ENCODE measurements around the gene ZBED2.
"Not testable (repeated sequence)": the region's sequence is repeated elsewhere in the genome, so short reads cannot be mapped to it uniquely, and the experiment has no call there.

The ZBED2 gene

GRCh38 chr3:111595232-111595631 lies at the start of gene ZBED2:
TSS of gene ZBED2 (minus strand) at chr3:111595346. CDS start at chr3:111594201, 1,145 bp downstream.
- no peak for DNase-seq

DNA sequence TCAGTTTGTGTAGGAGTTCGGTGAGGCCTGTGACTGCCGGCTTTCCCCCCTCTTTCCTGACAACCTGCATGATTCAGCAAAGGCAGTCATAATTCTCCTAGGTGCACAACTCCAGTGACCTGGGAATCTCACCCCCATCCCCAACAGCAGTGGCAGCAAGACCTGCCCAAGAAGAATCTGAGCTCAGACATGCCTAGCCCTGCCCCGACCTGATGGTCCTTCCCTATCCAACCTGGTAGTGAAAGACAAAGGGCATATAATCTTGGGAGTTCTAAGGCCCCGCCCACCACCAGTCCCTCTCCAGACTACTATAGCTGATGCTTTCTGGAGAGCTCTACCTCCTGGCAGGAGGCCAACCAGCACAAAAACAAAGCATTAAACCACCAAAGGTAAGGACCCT lies 44.2 kb upstream of the ZBED2 start:
- no peak for DNase-seq

- no peak for DNase-seq
Observed at GRCh38 chr3:111636366-111636885, 41.3 kb upstream of the ZBED2 start.

DNA sequence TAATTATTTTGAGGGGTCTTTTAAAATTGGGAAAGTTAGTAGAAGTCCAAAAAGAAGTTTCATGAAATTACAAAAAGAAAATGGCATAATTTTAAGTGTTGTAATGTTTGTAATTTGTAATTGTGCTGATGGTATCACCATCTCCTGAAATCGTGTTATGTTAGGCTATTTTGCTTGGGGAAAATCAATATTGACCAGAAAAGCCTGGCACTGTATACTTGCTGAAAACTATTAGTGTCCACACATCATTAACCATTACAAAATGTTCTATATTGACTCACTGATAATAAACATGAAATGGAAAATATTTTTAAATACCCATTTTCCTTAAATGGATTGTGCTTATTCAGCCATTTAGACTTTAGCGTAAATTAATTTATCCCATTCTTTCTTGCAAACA lies 40.3 kb upstream of the ZBED2 start:
- no peak for DNase-seq

DNA sequence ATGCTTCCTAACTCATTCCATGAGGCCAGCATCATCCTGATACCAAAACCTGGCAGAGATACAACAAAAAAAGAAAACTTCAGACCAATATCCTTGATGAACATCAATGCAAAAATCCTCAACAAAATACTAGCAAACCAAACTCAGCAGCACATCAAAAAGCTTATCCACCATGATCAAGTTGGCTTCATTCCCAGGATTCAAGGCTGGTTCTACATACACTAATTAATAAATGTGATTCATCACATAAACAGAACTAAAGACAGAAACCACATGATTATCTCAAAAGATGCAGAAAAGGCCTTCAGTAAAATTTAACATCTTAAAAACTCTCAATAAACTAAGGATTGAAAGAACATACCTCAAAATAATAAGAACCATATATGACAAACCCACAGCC lies 35.5 kb upstream of the ZBED2 start:
- DNase-seq: not testable (repeated sequence)

- not testable (repeated sequence) for DNase-seq
Observed at GRCh38 chr3:111629018-111629417, 33.9 kb upstream of the ZBED2 start.

- DNase-seq: no peak
Observed at GRCh38 chr3:111627092-111627491, 31.9 kb upstream of the ZBED2 start.

GRCh38 chr3:111621535-111621934 lies 26.4 kb upstream of the ZBED2 start:
- no peak for DNase-seq

GRCh38 chr3:111619833-111620232 lies 24.7 kb upstream of the ZBED2 start:
- no peak for DNase-seq

DNA sequence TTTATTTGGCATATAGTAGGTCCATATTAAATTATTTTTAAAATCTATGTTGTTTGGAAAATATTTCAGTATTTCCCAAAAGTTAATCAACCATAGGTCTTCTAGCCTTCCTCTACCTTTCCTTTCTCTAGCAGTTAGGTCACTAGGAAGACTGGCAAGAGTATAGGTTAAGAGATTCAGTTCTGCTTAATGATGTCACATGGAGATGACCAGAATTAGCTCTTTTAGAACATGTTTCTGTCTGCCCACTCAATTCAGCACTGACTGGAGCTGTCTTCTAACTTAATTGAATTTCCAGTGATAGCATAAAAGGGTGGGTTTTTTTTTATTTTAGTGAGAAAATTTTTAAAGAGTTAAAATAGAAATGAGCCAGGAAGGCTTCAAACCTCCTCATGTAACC lies 23.8 kb upstream of the ZBED2 start:
- DNase-seq: no peak

DNA sequence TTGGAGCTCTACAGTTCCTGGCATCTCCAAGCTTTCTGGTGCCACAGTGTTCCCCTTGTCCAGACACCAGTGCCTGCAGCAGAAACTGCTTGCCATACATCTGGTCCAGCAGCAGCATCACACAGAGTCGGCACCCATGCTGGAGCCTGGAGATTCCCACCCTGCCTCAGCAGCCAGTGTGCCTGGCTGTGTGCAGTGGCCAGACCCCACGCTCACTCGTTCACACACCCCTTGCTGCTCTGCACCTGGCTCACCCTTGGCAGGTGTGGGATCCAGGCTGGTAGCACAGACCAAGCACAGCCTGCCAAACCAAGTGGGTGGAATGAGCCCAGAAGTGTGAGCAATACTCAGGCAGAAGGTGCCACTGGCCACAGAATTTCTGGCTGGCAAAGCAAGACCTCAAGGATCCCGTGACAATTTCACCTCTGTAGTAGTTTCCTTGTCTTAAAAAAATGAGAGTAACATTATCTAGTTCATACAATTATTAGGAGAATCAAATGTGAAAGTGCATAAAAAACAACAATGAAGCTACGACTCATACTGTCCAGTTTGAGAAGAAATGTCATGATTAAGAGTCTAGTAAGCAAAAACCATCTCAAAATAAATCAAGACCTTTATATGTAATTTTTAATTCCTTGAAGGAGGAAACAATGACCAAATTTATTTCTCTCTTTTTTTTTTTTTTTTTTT lies 22.9 kb upstream of the ZBED2 start:
- no peak for DNase-seq

GRCh38 chr3:111617406-111617805 lies 22.3 kb upstream of the ZBED2 start:
- DNase-seq: no peak

DNA sequence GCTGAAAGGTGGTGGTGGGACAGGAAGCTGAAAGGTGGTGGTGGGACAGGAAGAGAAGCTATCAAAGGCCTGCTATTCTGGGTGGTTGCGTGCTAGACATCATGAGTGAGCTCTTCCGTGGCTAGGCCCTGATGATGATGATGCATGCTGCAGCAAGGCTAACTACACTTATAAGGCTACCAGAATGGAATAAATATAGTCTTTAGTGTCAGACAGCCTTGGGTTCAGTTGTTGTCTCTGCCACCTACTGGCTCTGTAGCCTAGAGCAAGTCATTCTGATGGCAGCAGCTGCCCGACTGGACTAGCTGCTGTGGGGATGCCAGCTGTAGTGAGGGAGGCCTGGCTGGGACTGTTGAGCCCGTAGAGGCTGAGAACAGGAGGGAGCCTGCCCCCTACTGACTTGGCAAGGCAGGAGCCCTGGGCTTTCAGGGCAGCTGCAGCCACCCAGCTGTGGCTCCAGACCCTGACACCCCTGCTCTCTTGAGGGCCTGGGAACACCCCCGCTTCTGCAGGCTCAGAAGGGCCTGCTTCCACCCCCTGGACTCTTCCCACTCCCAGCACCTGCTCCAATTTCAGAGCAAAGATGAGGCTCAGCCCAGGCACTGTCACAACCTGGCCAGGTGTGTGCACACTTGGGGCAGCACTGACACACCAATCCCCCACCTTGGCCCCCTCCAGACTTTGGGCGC lies 21.4 kb upstream of the ZBED2 start:
- peak; percentile 52 for DNase-seq

DNA sequence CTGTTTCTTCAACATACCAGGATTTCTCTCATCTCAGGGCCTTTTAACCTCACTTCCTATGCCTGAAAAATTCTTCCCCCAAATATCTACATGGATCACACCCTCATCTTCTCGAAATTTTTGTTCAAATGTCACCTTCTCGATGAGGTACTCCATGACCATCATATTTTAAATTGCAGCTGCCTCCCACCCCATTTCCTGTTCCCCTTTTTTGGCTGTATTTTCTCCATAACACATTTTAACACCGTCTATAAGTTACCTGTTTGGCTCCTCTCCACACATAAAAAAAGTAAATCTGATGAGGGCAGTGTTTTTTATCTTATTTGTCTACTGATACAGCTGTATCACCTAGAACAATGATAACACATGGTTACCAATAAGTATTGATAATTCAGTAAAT lies 20.7 kb upstream of the ZBED2 start:
- DNase-seq: no peak

- DNase-seq: no peak
Observed at GRCh38 chr3:111613294-111613693, 18.1 kb upstream of the ZBED2 start.

GRCh38 chr3:111610612-111611054 lies 15.5 kb upstream of the ZBED2 start:
- no peak for DNase-seq

GRCh38 chr3:111610189-111610588 lies 15.0 kb upstream of the ZBED2 start:
- DNase-seq: no peak

DNA sequence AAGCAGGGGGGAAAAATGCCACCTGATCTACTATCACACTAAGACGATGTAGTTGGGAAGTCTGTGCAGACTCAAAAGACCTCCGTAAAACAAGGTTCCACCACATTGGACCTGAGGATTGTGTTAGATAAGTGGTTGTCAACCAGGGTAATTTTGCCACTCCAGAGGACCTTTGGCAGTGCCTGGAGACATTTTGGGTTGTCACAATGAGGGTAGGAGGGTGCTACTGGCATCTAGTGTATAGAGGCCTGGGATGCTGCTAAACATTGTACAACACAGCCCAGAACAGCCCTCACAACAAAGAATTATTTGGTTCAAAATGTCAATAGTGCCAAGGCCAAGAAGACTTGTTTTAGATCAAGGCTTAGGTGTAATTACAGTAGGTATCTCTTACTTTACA lies 14.6 kb upstream of the ZBED2 start:
- no peak for DNase-seq

DNA sequence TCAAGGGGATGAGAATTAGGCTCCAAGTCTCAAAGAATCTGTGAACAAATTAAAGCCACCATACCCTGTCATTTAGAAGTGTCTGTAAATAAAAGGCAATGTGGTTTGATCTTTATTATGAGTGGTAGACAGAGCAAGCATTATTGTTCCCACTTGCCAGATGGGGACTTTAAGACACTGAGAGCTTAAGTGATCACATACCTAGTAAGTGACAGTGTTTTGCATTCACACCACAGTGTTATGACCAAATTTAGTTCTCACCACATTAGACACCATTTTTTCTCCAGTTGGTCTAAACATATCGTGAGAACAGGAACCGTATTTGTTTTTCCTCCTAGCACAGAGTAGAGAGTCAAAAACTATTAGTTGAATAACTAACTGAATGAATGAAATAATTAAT lies 13.2 kb upstream of the ZBED2 start:
- DNase-seq: no peak

DNA sequence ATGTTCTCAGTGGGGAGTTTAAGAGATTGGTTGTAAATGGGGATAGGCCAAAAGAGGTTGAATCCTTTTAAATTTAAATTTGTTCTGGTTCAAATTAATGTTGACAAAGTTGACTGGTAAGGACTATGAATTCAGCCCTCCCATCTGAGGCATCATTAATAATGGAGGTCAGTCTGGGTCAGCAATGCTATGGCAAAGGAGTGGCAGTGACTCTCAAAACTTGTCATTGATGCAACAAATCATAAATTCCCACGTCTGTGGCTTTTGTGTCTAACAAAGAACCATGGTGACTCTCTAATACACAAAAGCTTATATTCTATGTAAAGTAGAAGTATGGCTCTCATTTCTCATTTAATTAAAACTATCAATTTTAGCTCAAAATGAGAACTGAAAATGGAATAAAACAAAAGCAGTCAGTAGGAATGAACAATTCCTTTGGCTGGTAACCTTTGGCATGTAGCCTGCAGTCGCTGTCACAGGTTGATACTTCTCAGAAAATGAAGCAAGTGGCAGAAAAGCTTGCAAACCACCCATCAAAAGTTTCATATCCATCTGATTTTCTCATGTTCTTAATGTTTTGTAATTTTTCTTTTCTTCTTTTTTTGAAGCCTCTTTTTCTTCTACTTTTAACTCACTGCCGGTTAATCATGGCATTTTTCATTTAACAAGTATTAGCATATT lies 12.2 kb upstream of the ZBED2 start:
- DNase-seq: no peak

DNA sequence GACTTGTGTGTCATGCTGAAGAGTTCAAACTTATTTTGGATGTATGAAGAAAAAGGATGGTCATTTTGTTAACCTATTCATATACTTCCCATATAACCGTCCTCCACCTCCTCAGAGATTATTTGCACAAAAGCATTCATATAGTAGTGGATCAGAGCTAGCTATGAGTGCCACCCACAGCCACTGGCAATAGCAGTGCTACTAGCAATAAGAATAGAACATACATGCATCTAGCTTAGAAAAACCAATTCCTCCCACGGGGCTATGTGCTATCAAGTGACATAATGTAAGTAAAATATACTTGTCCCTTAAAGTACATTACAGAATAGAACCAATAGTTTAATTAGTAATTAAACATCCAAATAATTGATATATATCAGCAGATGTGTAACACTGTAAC lies 10.3 kb upstream of the ZBED2 start:
- no peak for DNase-seq

DNA sequence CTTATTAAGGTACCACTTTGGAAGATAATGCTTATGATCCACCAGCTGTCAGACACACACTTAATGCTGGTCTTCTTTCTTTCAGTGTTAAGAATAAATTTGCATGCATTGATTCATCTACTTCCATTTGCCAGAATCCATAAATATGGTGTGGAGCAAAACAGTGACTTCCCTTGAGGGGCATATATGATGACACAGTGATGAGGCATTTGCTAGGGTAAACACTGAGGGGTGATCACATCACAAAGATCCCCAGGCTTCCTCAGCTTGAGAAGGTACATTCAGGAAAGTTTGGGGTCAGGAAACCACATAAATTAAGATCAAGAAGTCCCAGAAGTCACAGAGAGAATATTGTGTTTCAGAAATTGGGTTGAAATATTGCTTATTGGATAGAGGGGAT lies 9.9 kb upstream of the ZBED2 start:
- DNase-seq: no peak

- DNase-seq: no peak
Observed at GRCh38 chr3:111604119-111604518, 9.0 kb upstream of the ZBED2 start.

DNA sequence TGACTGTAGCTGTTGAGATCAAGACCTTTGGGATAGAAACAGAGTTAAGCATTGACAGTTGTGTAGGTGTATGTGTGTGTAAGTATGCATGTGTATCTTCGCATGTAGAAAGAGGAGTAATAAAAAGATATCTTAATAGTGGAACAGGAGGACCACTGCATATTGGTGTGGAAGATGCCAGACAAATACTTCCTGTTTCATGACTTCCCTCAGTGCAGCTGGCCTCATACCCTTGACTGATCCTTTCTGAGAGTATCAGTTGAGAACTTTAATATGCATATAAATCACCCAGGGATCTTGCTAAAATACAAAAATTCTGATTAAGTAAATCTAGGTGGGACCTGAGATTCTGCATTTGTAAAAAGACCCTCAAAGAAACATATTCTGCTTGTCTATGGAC lies 8.5 kb upstream of the ZBED2 start:
- DNase-seq: no peak

Measured in NK-92 treated with Interleukin-12 subunit alpha and Interleukin-12 subunit beta, amount 100 ng/mL, for 24 hours (cell line).